Measurements from ENCODE around the gene SEC61A1.

Gene SEC61A1

GRCh38 chr3:128078875-128079274, 26.6 kb downstream of the SEC61A1 start:
- H3K9me3 ChIP-seq (ENCODE audit: insufficient read depth, low read length): no peaks in the 10 kb centered on the region
- H3K4me3 ChIP-seq (ENCODE audit: low read length): no peak overlapping the region
- H3K4me1 ChIP-seq (ENCODE audit: low read length): peaks cover 9% of the 10 kb centered on the region
- H3K79me2 ChIP-seq (ENCODE audit: low read length): no peaks in the 10 kb centered on the region
- peaks cover 4% of the 10 kb centered on the region; the same call in 1 of the 2 replicates for H4K20me1 ChIP-seq (ENCODE audit: insufficient read depth, low read length)
- no peak overlapping the region for H3K27ac ChIP-seq (ENCODE audit: low read length)
- no peak overlapping the region for H2AFZ ChIP-seq (ENCODE audit: low read depth, low read length)
- no peaks in the 10 kb centered on the region for H3K27me3 ChIP-seq (ENCODE audit: low read depth, low read length)
- H3K36me3 ChIP-seq (replicated peaks; ENCODE audit: low read depth, low read length): peaks cover 42% of the 10 kb centered on the region
- no peak overlapping the region for H3K9ac ChIP-seq (ENCODE audit: low read length)
- no peak overlapping the region for H3K4me2 ChIP-seq (ENCODE audit: low read length)
- TF ChIP-seq EZH2phosphoT487 (IDR thresholded peaks at IDR 0.05; ENCODE audit: low read depth) (no peak), CTCF (IDR thresholded peaks at IDR 0.05; ENCODE audit: low read depth, low read length) (no peak)

GRCh38 chr3:128079823-128080222, 27.6 kb downstream of the SEC61A1 start:
- Histone ChIP-seq H3K4me2 (ENCODE audit: low read length) (no peak overlapping the region), H3K4me1 (ENCODE audit: low read length) (peaks cover 9% of the 10 kb centered on the region), H3K36me3 (replicated peaks; ENCODE audit: low read depth, low read length) (peaks cover 51% of the 10 kb centered on the region), H3K9me3 (ENCODE audit: insufficient read depth, low read length) (no peaks in the 10 kb centered on the region), H3K9ac (ENCODE audit: low read length) (no peak overlapping the region), H4K20me1 (ENCODE audit: insufficient read depth, low read length) (peaks cover 4% of the 10 kb centered on the region; the same call in 1 of the 2 replicates), H3K27ac (ENCODE audit: low read length) (no peak overlapping the region), H3K27me3 (ENCODE audit: low read depth, low read length) (no peaks in the 10 kb centered on the region), H3K79me2 (ENCODE audit: low read length) (no peaks in the 10 kb centered on the region), H3K4me3 (ENCODE audit: low read length) (no peak overlapping the region), H2AFZ (ENCODE audit: low read depth, low read length) (no peak overlapping the region)
- TF ChIP-seq CTCF (IDR thresholded peaks at IDR 0.05; ENCODE audit: low read depth, low read length) (no peak), EZH2phosphoT487 (IDR thresholded peaks at IDR 0.05; ENCODE audit: low read depth) (no peak)

GRCh38 chr3:128080323-128081080, 28.3 kb downstream of the SEC61A1 start:
- Histone ChIP-seq H3K9ac (ENCODE audit: low read length) (no peak overlapping the region), H3K4me3 (ENCODE audit: low read length) (no peak overlapping the region), H4K20me1 (ENCODE audit: insufficient read depth, low read length) (peaks cover 4% of the 10 kb centered on the region; the same call in 1 of the 2 replicates), H3K4me2 (ENCODE audit: low read length) (no peak overlapping the region), H3K4me1 (ENCODE audit: low read length) (peaks cover 5% of the 10 kb centered on the region), H3K79me2 (ENCODE audit: low read length) (no peaks in the 10 kb centered on the region), H2AFZ (ENCODE audit: low read depth, low read length) (no peak overlapping the region), H3K27me3 (ENCODE audit: low read depth, low read length) (no peaks in the 10 kb centered on the region), H3K27ac (ENCODE audit: low read length) (no peak overlapping the region), H3K36me3 (replicated peaks; ENCODE audit: low read depth, low read length) (peaks cover 58% of the 10 kb centered on the region), H3K9me3 (ENCODE audit: insufficient read depth, low read length) (no peaks in the 10 kb centered on the region)
- TF ChIP-seq EZH2phosphoT487 (IDR thresholded peaks at IDR 0.05; ENCODE audit: low read depth) (no peak), CTCF (IDR thresholded peaks at IDR 0.05; ENCODE audit: low read depth, low read length) (no peak)

- Histone ChIP-seq H3K4me3 (ENCODE audit: low read length) (no peak overlapping the region), H3K27me3 (ENCODE audit: low read depth, low read length) (no peaks in the 10 kb centered on the region), H4K20me1 (ENCODE audit: insufficient read depth, low read length) (peaks cover 4% of the 10 kb centered on the region; the same call in 1 of the 2 replicates), H3K9ac (ENCODE audit: low read length) (no peak overlapping the region), H3K9me3 (ENCODE audit: insufficient read depth, low read length) (no peaks in the 10 kb centered on the region), H3K36me3 (replicated peaks; ENCODE audit: low read depth, low read length) (peaks cover 61% of the 10 kb centered on the region), H3K4me2 (ENCODE audit: low read length) (no peak overlapping the region), H3K4me1 (ENCODE audit: low read length) (no peaks in the 10 kb centered on the region), H3K79me2 (ENCODE audit: low read length) (no peaks in the 10 kb centered on the region), H2AFZ (ENCODE audit: low read depth, low read length) (no peak overlapping the region), H3K27ac (ENCODE audit: low read length) (no peak overlapping the region)
- no peak for TF ChIP-seq CTCF (IDR thresholded peaks at IDR 0.05; ENCODE audit: low read depth, low read length)
- no peak for TF ChIP-seq EZH2phosphoT487 (IDR thresholded peaks at IDR 0.05; ENCODE audit: low read depth)
Measured at GRCh38 chr3:128081226-128081625, 29.0 kb downstream of the SEC61A1 start.

Measured in OCI-LY3 (cell line).